HepG2 (cell line): ENCODE data around the gene PHF21B. TPM values are rescaled to one million over a fixed set of nuclear protein-coding genes. Genes with fewer than 3 reads are reported as not detected.

ENCODE experiments used
- ATAC-seq: fragments of 200-7000 bp; cut with Tn5 transposase; 3 replicates; pipeline ENCODE4 v1.9.1; 2020; ENCODE audit warnings: mild to moderate bottlenecking, moderate library complexity
- BruUV-seq: library from RNA; stranded (reverse); fragments of 400-500 nt; replicated peaks from 2 replicates; lab custom pipeline; 2021; lab: Mats Ljungman, UMichigan
- CTCF ChIA-PET: fragments of 300-600 bp; formaldehyde crosslinking; extraction: SDS; loops from one replicate; lab custom pipeline; 2021; ENCODE audit warnings: low total read pairs, inconsistent platforms, low intra/inter-chr PET ratio; lab: Yijun Ruan, JAX
- POLR2A ChIA-PET: fragments of 350-600 bp; sonication (Branson Sonifier 250); formaldehyde crosslinking; loops from one replicate; lab custom pipeline; 2020; ENCODE audit warnings: antibody characterized with exemption, inconsistent platforms; lab: Yijun Ruan, JAX
- DNase-seq: peaks from one replicate; pipeline ENCODE4 v3.0.0-alpha.2; 2015; ENCODE audit warnings: low spot score
- FAIRE-seq: peaks from 3 replicates; lab custom pipeline; 2011; peaks lifted over from hg19 to GRCh38; lab: Jason Lieb, UNC
- H2AFZ ChIP-seq: one replicate; pipeline ENCODE4 v1.6.1; 2011; ENCODE audit warnings: low read length, inconsistent platforms
- H3K27ac ChIP-seq: fragments of 300-600 bp; 3 replicates; pipeline ENCODE4 v1.8.0; 2011; ENCODE audit warnings: mixed run types, mild to moderate bottlenecking, mixed read lengths, low read length, inconsistent platforms; ENCODE audit not compliant: insufficient read depth; ENCODE audit errors: extremely low read length
- H3K27me3 ChIP-seq, 2 experiments: fragments of 200-600 bp in 1 of 2; 2 replicates in 1 of 2; 3 replicates in 1 of 2; pipeline versions ENCODE4 v1.6.0 to v1.8.0; 2011; ENCODE audit warnings: low read length in 2 of 2, mild to moderate bottlenecking in 2 of 2, moderate library complexity in 2 of 2, inconsistent platforms in 1 of 2; ENCODE audit not compliant: insufficient read depth in 2 of 2, control insufficient read depth in 1 of 2
- H3K36me3 ChIP-seq, 2 experiments: fragments of 200-600 bp in 1 of 2; replicated peaks in 1 of 2; 2 replicates in 1 of 2; 3 replicates in 1 of 2; pipeline versions ENCODE4 v1.5.1 to v1.8.0; 2011; ENCODE audit warnings: low read length in 2 of 2, inconsistent platforms in 1 of 2; ENCODE audit not compliant: insufficient read depth in 2 of 2, control insufficient read depth in 1 of 2
- H3K4me1 ChIP-seq: 2 replicates; pipeline ENCODE4 v1.5.1; 2012; ENCODE audit warnings: low read length, inconsistent platforms; ENCODE audit not compliant: insufficient read depth
- H3K4me2 ChIP-seq: 2 replicates; pipeline ENCODE4 v1.6.0; 2011; ENCODE audit warnings: low read depth, low read length, inconsistent platforms
- H3K4me3 ChIP-seq, 3 experiments: fragments of 200-600 bp in 1 of 3; sonication (generic), shearing (Covaris generic) in 1 of 3; replicated peaks in 1 of 3; 2 replicates each; pipeline ENCODE4 v1.5.1; 2011 to 2016; ENCODE audit warnings: low read length in 3 of 3, inconsistent platforms in 2 of 3, low read depth in 2 of 3, mild to moderate bottlenecking in 2 of 3, control low read depth in 1 of 3, mixed read lengths in 1 of 3; ENCODE audit not compliant: insufficient read depth in 1 of 3
- H3K79me2 ChIP-seq: one replicate; pipeline ENCODE4 v1.6.1; 2011; ENCODE audit warnings: low read length, inconsistent platforms; ENCODE audit not compliant: insufficient read depth
- H3K9ac ChIP-seq: 2 replicates; pipeline ENCODE4 v1.6.0; 2011; ENCODE audit warnings: mild to moderate bottlenecking, low read depth, low read length, inconsistent platforms; ENCODE audit not compliant: insufficient read depth
- H3K9me3 ChIP-seq: 2 replicates; pipeline ENCODE4 v1.5.1; 2012; ENCODE audit warnings: mild to moderate bottlenecking, low read length
- H4K20me1 ChIP-seq: 2 replicates; pipeline ENCODE4 v1.6.0; 2011; ENCODE audit warnings: inconsistent platforms, mild to moderate bottlenecking, low read length, moderate library complexity; ENCODE audit not compliant: insufficient read depth
- ARID3A ChIP-seq: IDR thresholded peaks from 2 replicates; pipeline ENCODE4 v1.6.1; 2012; ENCODE audit warnings: low read depth, low read length, improper control_type of control experiment
- ARID4A ChIP-seq: sonication (generic); formaldehyde crosslinking; IDR thresholded peaks from 2 replicates; pipeline ENCODE4 v1.5.0; 2020; ENCODE audit warnings: mild to moderate bottlenecking, missing genetic modification reagents, borderline replicate concordance
- DMAP1 ChIP-seq: IDR thresholded peaks from 2 replicates; pipeline ENCODE4 v1.6.1; 2016
- KLF12 ChIP-seq: sonication (generic); formaldehyde crosslinking; IDR thresholded peaks from 2 replicates; pipeline ENCODE4 v1.4.0; 2020; ENCODE audit warnings: missing genetic modification reagents, borderline replicate concordance
- MTA1 ChIP-seq: sonication (generic); formaldehyde crosslinking; IDR thresholded peaks from 2 replicates; pipeline ENCODE4 v1.4.0; 2020; ENCODE audit warnings: missing genetic modification reagents, mild to moderate bottlenecking, borderline replicate concordance
- PHB2 ChIP-seq: fragments of 450-650 bp; IDR thresholded peaks from 2 replicates; pipeline ENCODE4 v1.6.1; 2018; ENCODE audit not compliant: partially characterized antibody
- STAT6 ChIP-seq: sonication (generic); formaldehyde crosslinking; IDR thresholded peaks from 2 replicates; pipeline ENCODE4 v1.4.0; 2020; ENCODE audit warnings: missing genetic modification reagents, mild to moderate bottlenecking, borderline replicate concordance
- ZBTB14 ChIP-seq: sonication (generic); formaldehyde crosslinking; IDR thresholded peaks from 2 replicates; pipeline ENCODE4 v1.4.0; 2020; ENCODE audit warnings: missing genetic modification reagents
- ZMYM2 ChIP-seq: sonication (generic); formaldehyde crosslinking; IDR thresholded peaks from 2 replicates; pipeline ENCODE4 v1.8.0; 2022; ENCODE audit warnings: mild to moderate bottlenecking, missing genetic modification reagents
- ZNF430 ChIP-seq: sonication (generic); formaldehyde crosslinking; IDR thresholded peaks from 2 replicates; pipeline ENCODE4 v1.9.0; 2021; ENCODE audit warnings: mild to moderate bottlenecking, missing genetic modification reagents
- ZNF616 ChIP-seq: sonication (generic); formaldehyde crosslinking; IDR thresholded peaks from 2 replicates; pipeline ENCODE4 v1.5.0; 2020; ENCODE audit warnings: low read depth, mild to moderate bottlenecking, missing genetic modification reagents
- ZNF737 ChIP-seq: sonication (generic); formaldehyde crosslinking; IDR thresholded peaks from 2 replicates; pipeline ENCODE4 v1.5.0; 2020; ENCODE audit warnings: missing genetic modification reagents, mild to moderate bottlenecking, borderline replicate concordance
- ZNF841 ChIP-seq: sonication (generic); formaldehyde crosslinking; IDR thresholded peaks from 2 replicates; pipeline ENCODE4 v1.8.1; 2023; ENCODE audit warnings: missing genetic modification reagents, borderline replicate concordance
- WGBS: methylation state at CpG from one replicate; pipeline ENCODE4 v1.1.6; 2017; ENCODE audit warnings: low lambda C conversion rate; 5-methylcytosine and 5-hydroxymethylcytosine counted together
- in situ Hi-C: cut with HindIII; loops from 2 replicates; pipeline ENCODE4 v1.10.0; 2017; ENCODE audit warnings: low pct_unique_long_range_greater_than_20kb; ENCODE audit not compliant: extremely low pct_ligation_motif_present
- intact Hi-C: fragments of 100-400 bp; cut with micrococcal nuclease; formaldehyde crosslinking; loops from one replicate; pipeline ENCODE4 v1.10.0; 2022; ENCODE audit not compliant: unreplicated experiment
- polyA plus RNA-seq, 8 experiments: library from polyadenylated mRNA; depleted of rRNA in 3 of 8; stranded (reverse) in 7 of 8; unstranded in 1 of 8; fragments of >200 nt; fragmentation: Illumina TruSeq in 4 of 8; extraction: Trizol in 4 of 8; gene quantifications; 2 replicates each; pipeline versions ENCODE4 v1.2.1 to v1.2.3, GENCODE V29; 2011 to 2016; ENCODE audit warnings: low read depth in 4 of 8, missing spikeins in 1 of 8, mixed read lengths in 1 of 8; ENCODE audit not compliant: insufficient read depth in 1 of 8
- total RNA-seq, 5 experiments: library from RNA; depleted of rRNA; stranded (reverse); fragments of >200 nt; fragmentation: Illumina TruSeq; extraction: Trizol; gene quantifications; 2 replicates each; pipeline ENCODE4 v1.2.3, GENCODE V29; 2016; ENCODE audit warnings: low read depth in 1 of 5

Gene PHF21B
- total and polyA plus RNA-seq, 2 of the 13 experiments (the other 11 are each of a cell fraction or from before 2014, with no cell fraction given), result not detected

- FAIRE-seq (no peak), ATAC-seq (peak; percentile 95), DNase-seq (peak; percentile 66)
- intact Hi-C loops (no loop called here), in situ Hi-C loops (no loop called here)
- Histone ChIP-seq H3K4me1 (no peaks in the 10 kb centered on the region), H3K4me2 (no peak overlapping the region), H2AFZ (no peak overlapping the region), H3K9me3 (no peaks in the 10 kb centered on the region), H3K27me3 (peaks cover 3 to 33% of the 10 kb centered on the region in 2 experiments; a peak in 4 of 5 replicates), H3K9ac (no peak overlapping the region), H3K4me3 (no peak overlapping the region), H3K36me3 (no peaks in the 10 kb centered on the region), H3K79me2 (no peaks in the 10 kb centered on the region), H4K20me1 (0 out of 2 replicates have a peak, but pooled peaks cover 6% of the 10 kb centered on the region), H3K27ac (no peak overlapping the region)
- ChIA-PET CTCF (no interaction called here), POLR2A (no interaction called here)
- 50% methylated on average over 18 of the region's 22 CpGs for WGBS
- no TSS peak for BruUV-seq
- no peak for TF ChIP-seq ZMYM2 (CRISPR knock-in tag)
- no peak for TF ChIP-seq ARID3A
- TF ChIP-seq DMAP1 (CRISPR knock-in tag), result no peak
- TF ChIP-seq ZNF616 (CRISPR knock-in tag), result peak; percentile 76; the same call in 1 of the 2 replicates
- TF ChIP-seq ZNF430 (CRISPR knock-in tag), result peak; percentile 98
- no peak for TF ChIP-seq STAT6 (CRISPR knock-in tag)
- TF ChIP-seq ARID4A, result peak; percentile 34; the same call in 1 of the 2 replicates
- no peak for TF ChIP-seq MTA1 (CRISPR knock-in tag)
- peak; percentile 98 for TF ChIP-seq KLF12
- no peak; the same call in 1 of the 2 replicates for TF ChIP-seq ZNF841 (CRISPR knock-in tag)
- no peak for TF ChIP-seq PHB2
- TF ChIP-seq ZBTB14 (CRISPR knock-in tag), result no peak
- no peak for TF ChIP-seq ZNF737 (CRISPR knock-in tag)
Observed at GRCh38 chr22:44975427-44976262, 34.2 kb downstream of the PHF21B start.
